Esophagus squamous epithelium (tissue), 4 donors: ENCODE measurements around the gene CHD2.

ENCODE experiments used
- POLR2A ChIP-seq, 4 donors: fragments of 450-650 bp; IDR thresholded peaks; one replicate each; pipeline ENCODE4 v1.6.1; 2017; ENCODE audit warnings: antibody characterized with exemption in 4 of 4, mild to moderate bottlenecking in 4 of 4, moderate library complexity in 3 of 4
- TF ChIP-seq, protein P1 (sequence below), 6 experiments: fragments of 450-650 bp in 4 of 6; fragments of 200-600 bp in 2 of 6; sonication (generic) in 2 of 6; IDR thresholded peaks; one replicate each; pipeline ENCODE4 v1.5.1; 2016 to 2019; ENCODE audit warnings: antibody characterized with exemption in 6 of 6, mild to moderate bottlenecking in 4 of 6, moderate library complexity in 4 of 6

DNA sequence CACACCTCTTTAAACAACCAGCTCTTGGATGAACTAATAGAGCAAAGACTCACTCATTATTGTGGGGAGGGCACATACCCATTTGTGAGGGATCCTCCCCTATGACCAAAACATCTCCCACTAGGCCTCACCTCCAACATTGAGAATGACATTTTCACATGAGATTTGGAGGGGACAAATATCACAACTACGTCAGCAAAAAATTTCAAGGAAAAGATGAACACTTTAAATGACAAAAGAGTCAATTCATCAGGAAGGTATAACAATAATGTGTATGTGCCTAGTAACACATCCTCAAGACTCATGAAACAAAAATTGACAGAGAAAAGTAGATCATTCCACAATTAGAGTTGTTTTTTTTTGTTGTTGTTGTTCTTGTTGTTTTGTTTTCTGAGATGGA, 38.4 kb upstream of the CHD2 start:
- TF ChIP-seq, protein P1, sequence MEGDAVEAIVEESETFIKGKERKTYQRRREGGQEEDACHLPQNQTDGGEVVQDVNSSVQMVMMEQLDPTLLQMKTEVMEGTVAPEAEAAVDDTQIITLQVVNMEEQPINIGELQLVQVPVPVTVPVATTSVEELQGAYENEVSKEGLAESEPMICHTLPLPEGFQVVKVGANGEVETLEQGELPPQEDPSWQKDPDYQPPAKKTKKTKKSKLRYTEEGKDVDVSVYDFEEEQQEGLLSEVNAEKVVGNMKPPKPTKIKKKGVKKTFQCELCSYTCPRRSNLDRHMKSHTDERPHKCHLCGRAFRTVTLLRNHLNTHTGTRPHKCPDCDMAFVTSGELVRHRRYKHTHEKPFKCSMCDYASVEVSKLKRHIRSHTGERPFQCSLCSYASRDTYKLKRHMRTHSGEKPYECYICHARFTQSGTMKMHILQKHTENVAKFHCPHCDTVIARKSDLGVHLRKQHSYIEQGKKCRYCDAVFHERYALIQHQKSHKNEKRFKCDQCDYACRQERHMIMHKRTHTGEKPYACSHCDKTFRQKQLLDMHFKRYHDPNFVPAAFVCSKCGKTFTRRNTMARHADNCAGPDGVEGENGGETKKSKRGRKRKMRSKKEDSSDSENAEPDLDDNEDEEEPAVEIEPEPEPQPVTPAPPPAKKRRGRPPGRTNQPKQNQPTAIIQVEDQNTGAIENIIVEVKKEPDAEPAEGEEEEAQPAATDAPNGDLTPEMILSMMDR (IDR thresholded peaks at IDR 0.05) = no peak
- TF ChIP-seq POLR2A (IDR thresholded peaks at IDR 0.05) = no peak
